HG03103 (cell line): ENCODE measurements around the gene SLC38A9.

ENCODE experiments used
- ATAC-seq: cut with Tn5 transposase; IDR thresholded peaks from one replicate; pipeline ENCODE4 v1.9.1; 2021; ENCODE audit warnings: low read depth; ENCODE audit not compliant: unreplicated experiment

SLC38A9 gene

GRCh38 chr5:55668356-55668755 lies 43.8 kb downstream of the SLC38A9 start:
- peak; percentile 71 for ATAC-seq

GRCh38 chr5:55667938-55668337 lies 44.2 kb downstream of the SLC38A9 start:
- ATAC-seq: no peak

GRCh38 chr5:55665065-55665464 lies 47.1 kb downstream of the SLC38A9 start:
- no peak for ATAC-seq

GRCh38 chr5:55657443-55657842 lies 54.7 kb downstream of the SLC38A9 start:
- no peak for ATAC-seq

GRCh38 chr5:55650386-55650785 lies 61.7 kb downstream of the SLC38A9 start:
- no peak for ATAC-seq

- ATAC-seq: no peak
Observed at GRCh38 chr5:55649963-55650362, 62.2 kb downstream of the SLC38A9 start.

GRCh38 chr5:55645304-55645703 lies 66.8 kb downstream of the SLC38A9 start:
- ATAC-seq: no peak

- no peak for ATAC-seq
Observed at GRCh38 chr5:55638455-55638854, 73.7 kb downstream of the SLC38A9 start.

- no peak for ATAC-seq
Observed at GRCh38 chr5:55638051-55638450, 74.1 kb downstream of the SLC38A9 start.

- ATAC-seq: no peak
Observed at GRCh38 chr5:55636683-55637082, 75.4 kb downstream of the SLC38A9 start.

- no peak for ATAC-seq
Observed at GRCh38 chr5:55636177-55636576, 75.9 kb downstream of the SLC38A9 start.

GRCh38 chr5:55634866-55635265 lies 77.3 kb downstream of the SLC38A9 start:
- ATAC-seq: no peak

GRCh38 chr5:55634209-55634805 lies 77.8 kb downstream of the SLC38A9 start:
- no peak for ATAC-seq

GRCh38 chr5:55633574-55634208 lies 78.4 kb downstream of the SLC38A9 start:
- ATAC-seq: no peak

GRCh38 chr5:55629815-55630214 lies 82.3 kb downstream of the SLC38A9 start:
- no peak for ATAC-seq

GRCh38 chr5:55626790-55627189 lies 85.3 kb downstream of the SLC38A9 start:
- ATAC-seq: no peak

- ATAC-seq: no peak
Observed at GRCh38 chr5:55625913-55626312, 86.2 kb downstream of the SLC38A9 start.

GRCh38 chr5:55625589-55625909 lies 86.6 kb downstream of the SLC38A9 start:
- ATAC-seq: no peak

GRCh38 chr5:55624841-55625588 lies 87.1 kb downstream of the SLC38A9 start:
- no peak for ATAC-seq

- no peak for ATAC-seq
Observed at GRCh38 chr5:55623789-55624188, 88.3 kb downstream of the SLC38A9 start.

GRCh38 chr5:55622460-55622859 lies 89.7 kb downstream of the SLC38A9 start:
- no peak for ATAC-seq

GRCh38 chr5:55621229-55621628 lies 90.9 kb downstream of the SLC38A9 start:
- ATAC-seq: no peak
